Small intestine (tissue), 7 donors: Measurements from ENCODE around the gene KRT35. TPM values are rescaled to one million over a fixed set of nuclear protein-coding genes. Genes with fewer than 3 reads are reported as not detected.
A peak's percentile ranks its signal among the peaks of the same experiment; 100 is the strongest.

ENCODE experiments used
- DNase-seq, 2 donors: peaks; one replicate each; pipeline versions ENCODE4 v3.0.0 to v3.0.0-alpha.2; 2013
- FAIRE-seq: peaks from 2 replicates; lab custom pipeline; 2012; peaks lifted over from hg19 to GRCh38; lab: Jason Lieb, UNC
- H3K27ac ChIP-seq, 3 donors: one replicate each; pipeline ENCODE4 v1.5.1; 2013; ENCODE audit warnings: low read length in 2 of 3, mild to moderate bottlenecking in 2 of 3, control low read depth in 1 of 3, inconsistent platforms in 1 of 3, low read depth in 1 of 3, moderate library complexity in 1 of 3
- H3K27me3 ChIP-seq, 3 donors: one replicate each; pipeline ENCODE4 v1.6.1; 2013; ENCODE audit warnings: low read length in 3 of 3, inconsistent platforms in 1 of 3; ENCODE audit not compliant: control insufficient read depth in 3 of 3, insufficient read depth in 3 of 3
- H3K36me3 ChIP-seq, 3 donors: one replicate each; pipeline ENCODE4 v1.6.1; 2013; ENCODE audit warnings: low read length in 3 of 3, inconsistent platforms in 1 of 3, low read depth in 1 of 3, mild to moderate bottlenecking in 1 of 3, moderate library complexity in 1 of 3; ENCODE audit not compliant: control insufficient read depth in 3 of 3, insufficient read depth in 2 of 3
- H3K4me1 ChIP-seq, 3 donors: one replicate each; pipeline ENCODE4 v1.6.1; 2013; ENCODE audit warnings: low read length in 2 of 3, inconsistent platforms in 1 of 3, low read depth in 1 of 3, mild to moderate bottlenecking in 1 of 3, moderate library complexity in 1 of 3; ENCODE audit not compliant: control insufficient read depth in 3 of 3, insufficient read depth in 2 of 3
- H3K4me3 ChIP-seq, 3 donors: one replicate each; pipeline ENCODE4 v1.5.1; 2013; ENCODE audit warnings: low read length in 3 of 3, control low read depth in 1 of 3, inconsistent platforms in 1 of 3, low read depth in 1 of 3, mild to moderate bottlenecking in 1 of 3, moderate library complexity in 1 of 3
- H3K9me3 ChIP-seq, 2 donors: one replicate each; pipeline ENCODE4 v1.6.1; 2013; ENCODE audit warnings: low read depth in 1 of 2, low read length in 1 of 2; ENCODE audit not compliant: control insufficient read depth in 2 of 2, insufficient read depth in 1 of 2
- WGBS, 3 donors: extraction: QIAGEN DNeasy Blood & Tissue Kit; methylation state at CpG; one replicate each; pipeline ENCODE4 v1.1.7; 2013; 5-methylcytosine and 5-hydroxymethylcytosine counted together
- polyA plus RNA-seq, 4 donors: library from polyadenylated mRNA; stranded (reverse) in 3 of 4; unstranded in 1 of 4; fragments of 200-250 nt in 3 of 4; fragments of 120-200 nt in 1 of 4; gene quantifications; one replicate each; pipeline versions ENCODE4 v1.2.1 to v1.2.3, GENCODE V29; 2013
- donor health status: healthy with polysubstance abuse.
- donor health status: control.
- donor health status: control.
- donor health status: Bipolar disorder and iron deficiency.
- donor health status: healthy.

Gene KRT35
- polyA plus RNA-seq, 4 donors: not detected

DNA sequence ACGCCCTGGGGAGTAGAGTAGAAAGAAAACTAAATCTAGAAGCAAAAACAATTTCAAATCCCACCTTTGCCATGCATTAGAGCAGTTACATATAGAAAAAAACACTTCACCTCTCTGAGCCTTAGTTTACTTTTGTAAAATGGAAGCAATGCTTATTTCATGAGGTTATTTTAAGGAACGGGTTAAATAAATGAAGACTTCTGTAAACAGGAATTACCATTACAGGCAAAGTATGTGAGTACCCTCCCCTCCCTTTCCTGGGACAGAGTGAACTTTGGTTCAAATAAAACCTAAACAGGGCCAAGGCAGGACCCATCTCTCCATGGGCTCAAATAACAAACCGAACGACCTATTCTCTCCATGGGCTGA lies 42.3 kb upstream of the KRT35 start:
- H3K9me3 ChIP-seq: no peaks in the 10 kb centered on the region
- WGBS, 3 donors: 31 to 50% (median 36%) methylated on average over 4 of the region's 4 CpGs
- DNase-seq: no peak
- H3K36me3 ChIP-seq: peaks cover 5 to 23% (median 6%) of the 10 kb centered on the region in 3 donors
- peaks cover 0 to 63% (median 3%) of the 10 kb centered on the region in 3 donors for H3K4me1 ChIP-seq
- peaks cover 0 to 17% (median 7%) of the 10 kb centered on the region in 3 donors for H3K27me3 ChIP-seq
- no peak overlapping the region for H3K4me3 ChIP-seq
- FAIRE-seq: no peak
- H3K27ac ChIP-seq: peak overlapping the region; percentile 84 to 97 (median 93)

GRCh38 chr17:41522301-41523224 lies 41.6 kb upstream of the KRT35 start:
- WGBS, 3 donors: 41 to 72% (median 49%) methylated on average over 12 of the region's 12 CpGs

GRCh38 chr17:41521574-41522261 lies 40.8 kb upstream of the KRT35 start:
- H3K36me3 ChIP-seq: peaks cover 5 to 23% (median 6%) of the 10 kb centered on the region in 3 donors
- no peak overlapping the region for H3K4me3 ChIP-seq
- DNase-seq (peak; percentile 91 to 94), FAIRE-seq (no peak)
- H3K27me3 ChIP-seq: peaks cover 0 to 2% (median 1%) of the 10 kb centered on the region in 3 donors
- H3K27ac ChIP-seq: peak overlapping the region; percentile 84 to 97 (median 93)
- H3K9me3 ChIP-seq: no peaks in the 10 kb centered on the region
- peaks cover 0 to 52% (median 3%) of the 10 kb centered on the region in 3 donors for H3K4me1 ChIP-seq
- 11 to 63% (median 37%) methylated on average over 6 of the region's 6 CpGs for WGBS, 3 donors

More at GRCh38 chr17:41522301-41523224, 41.6 kb upstream of the KRT35 start:
- H3K27me3 ChIP-seq: peaks cover 0 to 10% (median 7%) of the 10 kb centered on the region in 3 donors
- H3K9me3 ChIP-seq: no peaks in the 10 kb centered on the region
- peaks cover 5 to 23% (median 6%) of the 10 kb centered on the region in 3 donors for H3K36me3 ChIP-seq
- H3K4me3 ChIP-seq: no peak overlapping the region
- H3K4me1 ChIP-seq: peaks cover 0 to 58% (median 3%) of the 10 kb centered on the region in 3 donors
- DNase-seq (peak in 1 of 2 donors; percentile 78), FAIRE-seq (no peak)
- peak overlapping the region; percentile 84 to 97 (median 93) for H3K27ac ChIP-seq

- Histone ChIP-seq H3K36me3 (peaks cover 5 to 23% (median 6%) of the 10 kb centered on the region in 3 donors), H3K9me3 (no peaks in the 10 kb centered on the region), H3K4me3 (no peak overlapping the region), H3K27ac (peak overlapping the region; percentile 84 to 97 (median 93)), H3K27me3 (no peaks in the 10 kb centered on the region), H3K4me1 (peaks cover 0 to 52% (median 3%) of the 10 kb centered on the region in 3 donors)
- 15 to 43% (median 37%) methylated on average over 10 of the region's 10 CpGs for WGBS, 3 donors
- DNase-seq: peak; percentile 71 to 90
- no peak for FAIRE-seq
These were observed 40.0 kb upstream of the KRT35 start for GRCh38 chr17:41520821-41521521.

- H3K4me1 ChIP-seq: peaks cover 0 to 52% (median 3%) of the 10 kb centered on the region in 3 donors
- peaks cover 0 to 16% (median 3%) of the 10 kb centered on the region in 3 donors for H3K36me3 ChIP-seq
- FAIRE-seq: no peak
- 13 to 38% (median 22%) methylated on average over 10 to 11 of the region's 11 CpGs for WGBS, 3 donors
- DNase-seq: peak; percentile 78 to 80
- no peaks in the 10 kb centered on the region for H3K9me3 ChIP-seq
- no peaks in the 10 kb centered on the region for H3K27me3 ChIP-seq
- no peak overlapping the region for H3K4me3 ChIP-seq
- H3K27ac ChIP-seq: peak overlapping the region; percentile 61 to 93 (median 81)
These were observed 38.7 kb upstream of the KRT35 start for GRCh38 chr17:41519501-41520224.

DNA sequence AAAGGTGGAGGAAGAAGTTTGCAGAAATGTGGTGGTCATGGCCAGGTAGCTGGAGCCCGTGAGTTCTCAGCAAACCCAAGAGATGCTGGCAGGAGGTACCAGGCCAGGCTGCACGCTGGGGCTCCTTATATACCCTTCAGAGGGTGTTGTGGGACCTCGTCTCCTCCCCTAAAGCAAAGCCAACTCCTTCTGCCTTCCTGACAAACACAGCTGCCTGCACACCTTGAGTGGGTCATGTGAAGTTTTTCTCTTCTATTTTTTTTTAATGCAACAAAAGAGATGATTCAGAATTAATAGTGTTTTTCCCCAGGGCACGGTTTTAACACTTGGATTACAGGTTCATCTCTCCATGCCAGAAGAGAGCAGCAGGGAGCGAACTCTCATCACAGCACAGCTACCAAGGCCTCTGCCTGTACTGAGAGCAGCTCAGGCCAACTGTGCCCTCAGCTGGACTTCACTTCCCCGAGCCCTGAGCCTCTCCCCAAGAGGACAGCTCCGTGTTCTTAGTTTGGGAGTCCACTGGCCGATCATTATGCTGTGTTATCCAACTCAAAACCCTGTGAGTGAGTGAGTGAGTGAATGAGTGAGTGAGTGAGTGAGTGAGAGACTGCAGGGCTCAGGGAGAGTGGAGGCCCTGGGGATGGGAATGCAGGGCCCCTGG lies 38.0 kb upstream of the KRT35 start, which contains the start of gene KRT15:
TSS of gene KRT15 (minus strand) at position 102 of the 661 bp plus-strand sequence. CDS start at position 39, 63 bp downstream.
- FAIRE-seq (no peak), DNase-seq (peak in 1 of 2 donors; percentile 35)
- 31 to 57% (median 35%) methylated on average over 8 of the region's 8 CpGs for WGBS, 3 donors
- H3K4me1 ChIP-seq: peaks cover 0 to 52% (median 3%) of the 10 kb centered on the region in 3 donors
- H3K36me3 ChIP-seq: peaks cover 0 to 9% (median 0%) of the 10 kb centered on the region in 3 donors
- H3K4me3 ChIP-seq: no peak within 1 kb of the TSS
- no peaks in the 10 kb centered on the region for H3K27me3 ChIP-seq
- H3K9me3 ChIP-seq: no peaks in the 10 kb centered on the region
- H3K27ac ChIP-seq: peak within 1 kb of the TSS; percentile 61 to 93 (median 81)

GRCh38 chr17:41518031-41518430 lies 37.1 kb upstream of the KRT35 start:
- no peak for FAIRE-seq
- Histone ChIP-seq H3K27ac (no peak overlapping the region), H3K9me3 (no peaks in the 10 kb centered on the region), H3K36me3 (peaks cover 0 to 3% (median 0%) of the 10 kb centered on the region in 3 donors), H3K4me3 (no peak overlapping the region), H3K4me1 (peaks cover 0 to 44% (median 3%) of the 10 kb centered on the region in 3 donors), H3K27me3 (no peaks in the 10 kb centered on the region)
- no peak for DNase-seq
- WGBS, 3 donors: 46 to 86% (median 61%) methylated on average over 3 of the region's 3 CpGs
